HG02970 (cell line): ENCODE data around the gene RNF38.
"Not testable (repeated sequence)": the region's sequence is repeated elsewhere in the genome, so short reads cannot be mapped to it uniquely, and the experiment has no call there.

Source experiments
- ATAC-seq: cut with Tn5 transposase; IDR thresholded peaks from one replicate; pipeline ENCODE4 v1.9.1; 2021; ENCODE audit warnings: mild to moderate bottlenecking, moderate library complexity, moderate number of reproducible peaks; ENCODE audit not compliant: unreplicated experiment, low FRiP score

RNF38 gene

DNA sequence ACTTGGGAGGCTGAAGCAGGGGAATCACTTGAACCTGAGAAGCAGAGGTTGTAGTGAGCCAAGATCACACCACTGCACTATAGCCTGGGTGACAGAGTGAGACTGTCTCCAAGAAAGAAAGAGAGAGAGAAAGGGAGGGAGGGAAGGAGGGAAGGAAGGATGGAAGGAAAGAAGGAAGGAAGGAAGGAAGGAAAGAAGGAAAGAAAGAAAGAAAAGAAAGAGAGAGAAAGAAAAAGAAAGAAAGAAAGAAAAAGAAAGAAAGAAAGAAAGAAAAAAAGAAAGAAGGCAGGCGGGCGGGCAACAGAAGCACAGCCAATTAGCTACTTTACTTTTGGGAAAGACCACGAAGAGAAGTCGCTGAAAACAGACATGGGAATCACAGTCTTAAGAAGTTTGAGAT lies 9.0 kb upstream of the RNF38 start:
- not testable (repeated sequence) for ATAC-seq

- ATAC-seq: no peak
These were observed 7.2 kb upstream of the RNF38 start for GRCh38 chr9:36407122-36407723.

DNA sequence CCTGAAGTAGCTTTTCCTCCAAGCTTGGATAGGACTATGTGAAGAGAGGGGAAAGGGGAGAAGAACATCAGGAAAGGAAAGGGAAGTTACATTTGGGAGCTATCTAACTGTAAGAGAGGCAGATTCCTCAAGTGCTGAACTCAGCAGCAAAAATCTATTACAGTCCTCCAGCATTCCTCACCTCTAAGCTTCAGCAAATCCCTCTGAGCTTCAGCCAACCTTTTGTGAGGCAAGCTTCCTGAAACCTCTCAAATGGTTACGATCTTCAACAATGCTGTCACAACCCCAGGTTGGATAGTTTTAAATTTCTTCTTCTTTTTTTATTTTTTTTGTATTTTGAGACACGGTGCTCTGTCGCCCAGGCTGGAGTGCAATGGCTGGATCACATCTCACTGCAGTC lies 2.5 kb upstream of the RNF38 start:
- ATAC-seq: no peak

GRCh38 chr9:36401897-36402480 lies 1.9 kb upstream of the RNF38 start:
- ATAC-seq: no peak

DNA sequence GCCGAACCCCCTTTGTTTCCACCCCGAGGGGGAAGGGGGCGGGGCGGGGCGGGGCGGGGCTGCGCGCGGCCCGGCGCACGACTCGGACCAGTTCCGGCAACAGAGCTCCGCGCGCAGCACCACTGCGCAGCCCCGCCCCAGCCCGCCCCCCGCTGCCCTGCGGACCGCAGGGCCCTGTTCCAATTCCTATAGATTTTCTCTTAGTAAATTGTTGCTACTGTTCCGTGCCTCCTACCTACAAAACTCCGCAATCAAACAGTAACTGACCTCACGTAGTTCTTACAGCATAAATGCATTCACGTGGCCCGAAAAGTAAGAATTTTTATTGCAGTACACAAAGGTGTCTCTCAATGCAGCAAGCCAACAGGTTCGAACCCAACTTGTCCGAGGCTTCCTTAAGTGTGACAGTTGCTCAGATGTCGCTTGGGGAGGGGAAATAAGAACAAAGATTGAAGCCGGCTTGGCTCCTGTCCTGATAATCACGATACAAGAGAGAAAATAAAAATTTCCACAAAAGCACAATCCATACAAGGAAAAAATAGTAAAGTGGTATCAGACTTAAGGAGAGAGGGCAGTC lies 1.2 kb upstream of the RNF38 start:
- peak; percentile 58 for ATAC-seq

GRCh38 chr9:36400332-36401163 lies 479 bp upstream of the RNF38 start:
- peak; percentile 61 for ATAC-seq

- no peak for ATAC-seq
These were observed 1.3 kb downstream of the RNF38 start for GRCh38 chr9:36398745-36399144.

- no peak for ATAC-seq
These were observed 3.1 kb downstream of the RNF38 start for GRCh38 chr9:36396985-36397384.

- ATAC-seq: no peak
These were observed 7.6 kb downstream of the RNF38 start for GRCh38 chr9:36392489-36392888.

DNA sequence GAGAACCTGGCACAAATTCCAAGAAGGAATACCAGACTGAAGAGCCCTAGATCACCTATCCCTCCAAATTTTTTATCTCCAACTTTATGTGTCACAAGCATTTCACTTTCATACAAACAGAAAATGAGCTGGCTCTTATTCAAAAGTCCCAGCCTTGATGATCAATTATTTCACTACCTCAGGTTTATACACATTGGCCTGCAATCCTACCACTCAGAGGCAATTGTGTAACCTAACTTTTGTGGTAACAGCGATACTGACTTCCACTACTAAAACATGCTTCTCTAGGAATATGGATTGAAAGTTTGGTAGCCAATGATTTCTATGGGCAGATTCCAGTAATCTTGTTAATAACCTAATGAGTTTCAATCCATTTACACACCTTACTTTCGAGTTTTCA lies 10.5 kb downstream of the RNF38 start:
- no peak for ATAC-seq

- ATAC-seq: not testable (repeated sequence)
These were observed 13.6 kb downstream of the RNF38 start for GRCh38 chr9:36386396-36386965.

GRCh38 chr9:36382484-36382883 lies 17.6 kb downstream of the RNF38 start:
- ATAC-seq: no peak

DNA sequence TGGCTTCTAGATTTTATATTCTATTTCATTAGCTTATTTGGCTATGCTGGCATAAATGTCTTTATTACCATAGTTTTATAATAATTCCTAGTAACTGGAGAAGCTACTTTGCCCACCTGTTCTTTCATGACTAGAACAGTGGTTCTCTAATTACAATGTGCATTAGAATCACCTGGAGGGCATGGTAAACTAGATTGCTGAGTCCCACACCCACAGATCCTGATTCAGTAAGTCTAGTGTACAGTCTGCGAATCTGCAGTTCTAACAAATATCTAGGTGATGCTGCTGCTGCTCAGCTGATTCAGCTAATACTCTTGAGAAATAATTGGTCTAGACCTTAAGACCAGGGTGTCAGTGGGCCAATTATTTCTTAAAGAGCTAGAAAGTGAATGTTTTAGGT lies 35.5 kb downstream of the RNF38 start:
- no peak for ATAC-seq

DNA sequence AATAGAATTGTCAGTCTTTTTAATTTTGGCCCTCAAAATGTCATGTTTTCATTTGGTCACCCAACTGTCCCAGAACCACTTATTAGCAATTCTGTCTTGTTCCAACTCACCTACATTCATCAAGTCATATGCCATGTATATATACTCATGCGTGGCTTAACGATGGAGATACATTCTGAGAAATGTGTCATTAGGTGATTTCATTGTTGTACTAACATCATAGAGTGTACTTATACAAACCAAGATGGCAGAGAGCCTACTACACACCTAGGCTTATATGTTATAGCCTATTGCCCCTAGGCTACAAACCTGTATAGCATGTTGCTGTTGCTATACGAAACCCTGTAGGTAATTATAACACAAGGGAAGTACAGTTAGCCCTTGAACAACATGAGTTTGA lies 36.6 kb downstream of the RNF38 start:
- no peak for ATAC-seq

GRCh38 chr9:36358486-36358885 lies 41.6 kb downstream of the RNF38 start:
- ATAC-seq: no peak

DNA sequence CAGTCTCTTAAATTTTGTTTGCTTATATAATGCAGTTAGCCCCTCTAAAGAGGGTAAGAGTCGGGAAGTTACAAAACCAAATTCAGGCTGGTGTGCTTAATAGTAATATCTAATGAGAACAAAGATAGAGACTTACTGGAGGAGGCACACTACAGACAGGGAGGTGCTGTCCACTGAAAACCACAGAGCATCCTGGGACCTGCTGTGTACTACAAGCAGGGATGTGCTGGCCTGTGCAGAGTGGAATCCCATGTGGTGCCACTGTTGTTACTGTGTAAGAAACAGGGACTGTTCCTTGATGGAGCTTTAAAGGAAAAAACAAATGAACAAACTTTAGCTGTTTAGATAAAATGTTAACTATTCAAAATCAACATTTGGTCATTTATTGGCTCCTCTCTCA lies 42.4 kb downstream of the RNF38 start:
- no peak for ATAC-seq

- no peak for ATAC-seq
These were observed 53.5 kb downstream of the RNF38 start for GRCh38 chr9:36346569-36346968.

- ATAC-seq: no peak
These were observed 54.8 kb downstream of the RNF38 start for GRCh38 chr9:36345103-36345846.

- ATAC-seq: no peak
These were observed 58.0 kb downstream of the RNF38 start for GRCh38 chr9:36341936-36342577.

DNA sequence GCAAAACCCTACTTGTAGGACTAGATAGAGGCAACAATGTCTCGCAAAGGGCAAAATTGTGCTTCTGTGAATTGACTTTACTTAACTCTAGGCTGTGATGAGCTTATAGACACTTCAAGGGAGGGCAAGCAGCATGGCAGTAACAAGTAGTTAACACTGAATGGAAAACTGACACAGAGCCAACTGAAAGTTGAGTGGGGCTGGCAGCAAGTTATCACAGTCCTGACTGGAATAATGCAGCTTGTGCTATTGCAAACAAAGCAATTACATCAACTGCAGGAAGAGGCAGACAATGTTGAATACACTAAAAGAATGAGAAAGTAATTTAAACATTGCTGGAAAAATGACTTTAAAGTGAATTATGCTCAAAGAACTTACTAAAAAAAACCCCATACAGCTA lies 62.2 kb downstream of the RNF38 start:
- no peak for ATAC-seq
